ENCODE results near the gene WASL. TPM values are rescaled to one million over a fixed set of nuclear protein-coding genes. Genes with fewer than 3 reads are reported as not detected.

The WASL gene
- polyA plus RNA-seq, 4 donors, result 75.9 to 105 (median 95.7) TPM

DNA sequence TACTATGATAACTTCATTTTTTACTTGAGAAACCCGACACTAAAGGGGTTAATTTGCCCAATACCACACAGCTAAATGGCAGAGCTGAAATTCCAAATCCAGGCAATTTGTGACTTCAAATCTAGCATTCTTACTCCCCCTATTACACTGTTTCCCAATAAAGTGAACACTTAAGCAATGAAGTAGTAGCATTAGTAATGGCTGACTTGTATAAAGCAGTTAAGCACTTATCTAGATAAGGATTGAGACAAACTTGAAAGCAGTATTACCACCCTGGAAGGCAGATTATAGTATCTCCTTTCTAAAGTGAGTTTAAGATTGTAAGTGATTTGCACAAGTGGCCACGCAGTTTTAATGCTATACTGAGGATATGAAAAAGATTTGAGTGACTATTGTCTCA, 39.3 kb downstream of the WASL start:
- DNase-seq (ENCODE audit: low read depth in 4 of 4, low spot score in 3 of 4), result no peak

DNA sequence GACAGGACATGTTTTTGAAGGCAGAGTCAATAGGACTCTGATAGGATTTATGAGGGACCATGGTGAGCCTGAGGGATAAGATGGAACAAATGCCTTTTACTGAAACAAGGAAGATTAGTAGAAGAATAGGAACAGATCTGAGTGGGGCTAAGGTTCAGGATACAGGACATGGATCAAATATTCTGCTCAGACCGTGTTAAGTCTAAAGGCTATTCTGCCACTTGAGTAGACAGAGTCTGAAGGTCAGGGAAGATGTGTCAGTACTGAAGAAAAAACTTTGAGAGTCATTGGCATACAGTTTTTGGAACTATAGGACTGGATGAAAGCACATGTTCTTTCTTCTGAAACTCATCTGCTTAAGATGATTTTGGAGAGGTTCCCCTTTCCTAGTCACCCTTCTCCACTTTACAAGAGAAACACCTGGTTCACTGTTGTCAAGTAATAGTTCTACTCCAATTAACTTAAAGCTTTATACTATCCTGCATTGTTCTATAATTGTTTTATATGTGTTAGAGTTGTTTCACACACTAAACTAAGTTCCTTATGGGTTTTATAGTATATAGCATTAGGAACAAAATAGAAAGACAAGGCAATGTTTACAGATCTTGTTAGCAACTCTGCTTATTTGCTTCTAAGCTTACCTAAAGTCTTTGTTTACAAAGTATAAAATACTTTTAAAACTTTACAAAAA, 43.4 kb downstream of the WASL start:
- DNase-seq (ENCODE audit: low read depth in 4 of 4, low spot score in 3 of 4), result no peak

DNA sequence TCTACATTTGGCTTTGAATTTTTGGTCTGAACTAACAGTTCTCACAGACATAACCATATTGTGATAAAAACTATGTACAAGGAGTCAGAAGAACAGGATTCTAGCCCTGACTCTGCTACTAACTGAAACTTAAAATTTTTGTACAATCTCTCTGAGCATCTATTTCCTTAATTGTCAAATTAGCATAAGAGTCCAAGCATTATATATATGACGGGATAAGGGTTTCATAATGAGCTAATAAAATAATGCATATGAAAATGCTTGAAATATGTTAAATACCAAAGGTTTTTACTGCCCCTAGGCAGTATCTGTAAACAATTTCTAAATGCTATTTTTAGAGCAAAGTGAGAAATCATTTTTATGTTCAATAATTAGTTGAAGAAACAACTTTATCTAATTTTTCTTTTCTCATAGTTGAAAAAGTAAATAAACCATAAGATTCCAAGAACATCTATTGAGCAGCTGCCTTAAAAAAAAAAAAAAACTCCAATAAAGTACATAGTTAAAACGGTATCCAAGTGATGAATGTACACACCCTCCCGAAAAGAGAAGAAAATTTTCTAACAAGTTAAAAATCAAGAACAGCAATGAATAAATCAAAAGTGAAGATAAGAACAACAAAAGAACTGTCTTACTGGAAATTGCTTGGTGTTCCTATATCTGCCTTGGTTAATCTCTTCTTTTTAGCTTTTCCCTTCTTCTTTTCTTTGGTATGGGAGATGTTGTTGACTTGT, 52.7 kb downstream of the WASL start:
- no peak for DNase-seq (ENCODE audit: low read depth in 4 of 4, low spot score in 3 of 4)

DNA sequence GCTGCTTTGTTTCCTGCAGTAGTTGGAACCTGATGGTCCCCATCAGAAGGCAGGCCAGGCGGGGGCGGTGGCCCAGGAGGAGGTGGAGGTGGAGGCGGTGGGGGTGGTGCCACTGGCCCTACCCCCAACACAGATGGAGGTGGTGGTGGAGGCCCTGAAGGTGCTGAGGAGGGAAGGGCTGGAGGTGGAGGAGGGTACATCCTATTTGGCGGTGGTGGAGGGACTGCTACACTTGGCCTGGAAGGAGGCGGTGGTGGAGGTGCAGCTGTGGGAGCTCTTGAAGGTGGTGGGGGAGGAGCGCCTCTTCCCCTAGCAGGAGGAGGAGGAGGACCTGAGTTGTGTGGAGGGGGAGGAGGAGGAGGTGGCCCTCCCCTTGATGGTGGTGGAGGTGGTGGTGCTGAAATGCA, 56.3 kb downstream of the WASL start:
- DNase-seq (ENCODE audit: low read depth in 4 of 4, low spot score in 3 of 4), result no peak

DNA sequence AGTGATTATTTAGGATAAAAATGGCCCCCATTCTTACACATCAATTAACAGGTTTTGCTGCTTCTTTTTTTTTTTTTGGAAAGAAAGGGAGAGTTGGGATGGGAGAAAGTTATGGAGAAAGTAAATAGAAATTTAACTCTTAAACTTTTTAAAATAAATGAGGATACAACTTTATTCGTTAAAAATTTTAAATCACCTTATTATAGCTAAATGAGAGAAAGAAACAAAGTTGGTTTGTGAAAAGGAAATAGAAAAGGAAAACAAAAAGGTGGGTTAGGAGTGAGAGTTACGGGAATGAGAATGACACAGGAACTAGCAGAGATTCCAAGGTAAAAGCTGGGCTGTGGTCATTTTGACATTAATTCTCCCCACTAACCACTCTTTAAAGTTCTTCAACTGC, 58.3 kb downstream of the WASL start:
- DNase-seq (ENCODE audit: low read depth in 4 of 4, low spot score in 3 of 4), result no peak

DNA sequence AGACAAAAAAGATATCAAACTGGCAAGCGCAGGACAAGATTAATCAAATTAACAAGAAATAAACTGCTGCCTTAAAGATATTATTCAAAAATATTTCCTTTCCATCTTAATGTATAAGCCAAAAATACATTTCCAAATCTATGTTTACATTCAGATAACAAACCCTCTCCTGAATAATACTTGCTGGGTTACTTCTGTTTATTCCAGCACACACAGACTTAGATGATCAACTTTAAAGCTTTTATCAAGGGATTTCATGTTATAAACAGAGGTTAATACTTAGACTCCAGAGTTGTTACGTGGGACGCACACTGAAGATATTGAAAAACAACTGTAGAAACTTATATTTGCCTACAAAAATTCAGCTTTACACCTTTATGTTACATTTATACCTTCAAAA, 59.6 kb downstream of the WASL start:
- no peak for DNase-seq (ENCODE audit: low read depth in 4 of 4, low spot score in 3 of 4)

DNA sequence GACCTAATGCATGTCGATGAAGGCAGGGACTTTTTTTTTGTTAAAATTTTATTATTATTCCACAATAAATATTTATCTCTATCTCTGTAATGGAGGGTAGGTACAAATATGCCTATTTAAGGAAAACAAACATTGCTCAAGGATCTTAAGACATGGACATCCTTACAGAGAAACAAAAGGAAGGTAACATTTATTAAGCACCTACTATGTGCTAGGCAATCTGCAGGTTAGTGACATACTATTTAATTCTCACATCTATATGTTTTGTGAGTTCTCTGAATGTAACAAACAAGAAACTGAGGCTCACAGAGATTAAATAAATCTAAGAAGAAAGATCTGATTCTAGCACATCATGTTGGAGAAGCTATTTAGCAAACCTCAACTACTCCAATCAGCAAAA, 61.1 kb downstream of the WASL start:
- DNase-seq (ENCODE audit: low read depth in 4 of 4, low spot score in 3 of 4), result no peak

DNA sequence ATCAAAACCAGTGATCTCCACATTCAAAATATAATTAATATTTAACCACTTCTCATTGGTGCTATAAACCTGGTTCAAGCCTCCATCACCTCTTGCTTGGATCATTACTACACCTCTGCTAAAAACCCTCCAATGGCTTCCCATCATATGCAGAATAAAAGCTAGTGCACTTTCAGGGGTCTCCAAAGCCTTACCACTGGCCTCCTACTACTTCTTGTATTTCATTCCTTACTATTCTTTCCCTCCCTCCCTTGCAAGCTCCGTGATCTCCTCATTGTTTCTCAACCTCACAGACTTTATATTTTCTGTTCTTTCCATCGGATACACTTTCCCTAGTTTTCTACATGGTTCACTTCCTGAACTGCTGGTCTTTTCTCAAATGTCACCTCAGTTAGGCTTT, 61.6 kb downstream of the WASL start:
- DNase-seq (ENCODE audit: low read depth in 4 of 4, low spot score in 3 of 4), result no peak

DNA sequence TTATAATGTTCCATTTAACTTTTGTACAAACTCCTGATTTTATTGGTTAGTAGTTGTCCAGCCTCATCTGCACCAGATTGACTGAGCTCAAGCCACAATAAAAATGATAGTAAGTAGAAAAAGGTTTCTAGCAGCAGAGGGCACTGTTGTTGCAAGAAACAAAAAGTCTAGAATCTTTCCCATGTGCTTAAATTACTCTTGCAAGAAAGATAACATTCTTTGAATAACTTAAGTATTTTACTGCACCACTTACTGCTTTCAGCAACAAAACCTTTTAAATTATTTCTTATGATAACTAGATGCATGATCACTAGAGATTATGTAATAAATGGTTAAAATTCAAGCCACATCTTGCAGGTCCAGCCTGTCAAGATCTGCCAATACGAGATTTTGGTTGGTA, 66.1 kb downstream of the WASL start:
- DNase-seq (ENCODE audit: low read depth in 4 of 4, low spot score in 3 of 4), result peak; percentile 30 to 51 (median 35)

DNA sequence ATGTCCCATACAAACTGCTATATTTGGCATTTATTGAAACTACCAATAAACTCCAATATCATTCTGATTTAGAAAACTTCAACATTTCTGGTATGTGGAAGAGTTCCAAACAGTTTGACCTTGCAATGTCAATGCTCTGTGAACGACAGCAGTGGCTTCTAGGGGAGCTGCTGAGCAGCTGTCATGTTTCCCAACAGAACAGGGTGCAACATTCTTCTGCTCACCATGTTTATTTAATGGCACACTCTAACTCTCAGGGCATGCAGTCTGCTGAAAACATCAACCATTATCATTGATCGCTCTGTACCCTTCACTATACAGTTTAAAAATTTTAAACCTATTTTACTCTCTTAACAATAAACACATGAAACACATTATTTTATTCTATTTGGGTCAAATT, 67.2 kb downstream of the WASL start:
- DNase-seq (ENCODE audit: low read depth in 4 of 4, low spot score in 3 of 4), result no peak

DNA sequence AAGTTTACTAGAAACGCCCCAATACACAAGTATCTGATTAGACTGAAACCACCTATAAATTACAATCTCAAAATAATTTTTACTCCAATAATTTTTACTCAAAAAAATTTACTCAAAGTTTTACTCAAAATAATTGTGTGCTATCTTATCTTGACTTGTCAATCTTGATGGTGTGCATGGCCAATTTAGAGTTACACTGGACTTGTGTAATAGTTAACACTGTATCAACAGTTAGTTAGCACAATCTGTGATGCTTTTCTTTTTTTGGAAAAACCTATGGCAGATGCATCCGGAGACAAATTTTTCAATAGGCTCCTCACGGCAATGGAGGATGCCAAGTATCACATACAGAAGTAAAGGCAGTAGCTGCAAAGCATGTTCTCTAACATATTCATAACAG, 68.2 kb downstream of the WASL start:
- no peak for DNase-seq (ENCODE audit: low read depth in 4 of 4, low spot score in 3 of 4)

DNA sequence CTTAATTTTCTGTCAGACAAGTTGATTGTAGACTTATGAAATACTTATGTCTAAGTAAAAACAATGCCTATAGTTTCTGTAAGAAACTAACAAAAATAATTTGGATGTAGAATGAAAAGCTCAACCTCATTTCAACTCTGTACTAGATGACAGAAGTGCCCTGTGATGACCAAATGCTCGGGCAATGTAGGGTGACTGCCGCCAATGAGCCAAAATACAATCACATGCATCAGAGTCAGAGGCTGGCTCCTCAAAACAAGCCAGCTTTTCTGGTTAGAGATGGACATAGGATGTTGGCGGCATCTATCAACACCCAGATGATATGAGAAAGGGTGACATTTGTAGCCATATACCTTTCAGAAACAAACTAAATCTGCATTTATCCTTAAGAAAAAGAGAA, 69.2 kb downstream of the WASL start:
- DNase-seq (ENCODE audit: low read depth in 4 of 4, low spot score in 3 of 4), result no peak

DNA sequence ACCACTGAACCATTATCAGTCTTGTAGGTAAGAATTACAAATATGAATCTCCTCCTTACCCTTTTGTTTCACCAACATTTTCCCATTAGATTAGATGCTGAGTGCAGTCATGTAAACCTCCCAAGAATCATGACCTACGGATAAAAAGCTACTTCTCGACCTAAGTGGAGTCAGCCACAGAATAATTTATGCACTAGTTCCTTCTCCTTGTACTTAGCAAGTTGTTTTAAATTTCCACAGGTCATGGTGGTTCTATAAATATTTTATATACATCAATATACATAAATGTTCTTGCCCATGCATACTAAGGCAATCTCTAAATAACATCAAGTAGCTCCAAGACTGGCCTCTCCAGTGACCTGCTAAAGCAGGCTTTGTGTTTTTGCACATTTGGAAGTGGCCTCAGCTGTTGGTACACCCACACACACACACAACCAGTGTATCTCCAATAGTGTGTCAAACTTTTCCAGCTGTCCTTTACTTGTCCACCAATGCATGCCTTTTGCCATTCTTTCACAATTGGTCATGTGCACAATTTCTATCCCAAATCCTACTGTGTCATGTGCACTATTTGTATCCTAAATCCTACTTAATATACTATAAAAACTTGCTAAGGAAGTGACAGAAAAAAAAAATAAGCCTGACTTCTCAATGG, 71.6 kb downstream of the WASL start:
- no peak for DNase-seq (ENCODE audit: low read depth in 4 of 4, low spot score in 3 of 4)

DNA sequence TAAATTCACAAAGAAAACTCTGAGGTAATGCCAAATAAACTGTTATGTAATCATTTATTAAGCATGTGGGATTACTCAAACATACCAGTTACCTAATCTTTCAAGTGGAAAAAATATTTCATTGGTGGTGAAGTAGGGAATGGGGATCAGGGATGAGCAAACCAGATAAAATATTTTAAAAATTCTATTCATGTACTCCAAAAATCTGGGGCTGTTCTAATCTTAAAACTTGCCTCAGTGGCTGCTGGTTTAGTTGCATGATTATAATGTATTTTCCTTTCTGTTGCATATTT, 73.7 kb downstream of the WASL start:
- DNase-seq (ENCODE audit: low read depth in 4 of 4, low spot score in 3 of 4), result no peak

DNA sequence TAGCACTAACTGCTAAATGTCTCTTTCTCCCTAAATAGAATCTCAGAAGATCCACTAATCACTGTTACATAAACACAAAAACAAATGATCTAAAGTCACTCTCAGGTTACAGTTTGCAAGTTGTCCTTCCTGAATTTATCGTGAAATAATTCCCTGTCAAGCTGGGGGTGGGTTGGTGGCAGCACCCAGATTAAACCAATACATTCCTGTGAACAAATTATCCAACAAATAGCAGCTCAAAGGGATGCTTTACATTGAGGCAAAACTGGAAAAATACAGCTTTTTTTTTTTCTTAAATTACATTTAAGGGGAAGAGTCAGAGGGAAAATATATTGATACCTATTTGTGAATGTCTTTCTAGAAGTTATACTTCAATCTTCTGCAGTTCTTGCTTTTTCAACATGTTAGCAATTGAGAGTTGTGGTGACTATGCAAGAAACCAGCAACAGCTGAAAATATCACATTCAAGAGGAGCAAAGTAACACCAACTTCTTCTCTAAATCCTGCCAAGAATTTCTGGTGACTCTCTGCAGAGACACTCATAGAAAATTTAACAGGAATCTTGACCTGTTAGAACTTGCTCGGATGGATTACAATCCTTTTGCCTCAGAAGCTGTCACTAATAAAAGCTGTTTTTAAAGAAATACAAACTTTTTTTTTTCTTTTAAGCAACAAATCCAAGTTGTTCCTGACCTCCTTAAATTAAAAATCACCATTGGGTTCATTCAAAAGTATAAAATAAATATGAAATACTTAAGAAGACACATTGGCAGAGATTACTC, 74.2 kb downstream of the WASL start:
- no peak for DNase-seq (ENCODE audit: low read depth in 4 of 4, low spot score in 3 of 4)

DNA sequence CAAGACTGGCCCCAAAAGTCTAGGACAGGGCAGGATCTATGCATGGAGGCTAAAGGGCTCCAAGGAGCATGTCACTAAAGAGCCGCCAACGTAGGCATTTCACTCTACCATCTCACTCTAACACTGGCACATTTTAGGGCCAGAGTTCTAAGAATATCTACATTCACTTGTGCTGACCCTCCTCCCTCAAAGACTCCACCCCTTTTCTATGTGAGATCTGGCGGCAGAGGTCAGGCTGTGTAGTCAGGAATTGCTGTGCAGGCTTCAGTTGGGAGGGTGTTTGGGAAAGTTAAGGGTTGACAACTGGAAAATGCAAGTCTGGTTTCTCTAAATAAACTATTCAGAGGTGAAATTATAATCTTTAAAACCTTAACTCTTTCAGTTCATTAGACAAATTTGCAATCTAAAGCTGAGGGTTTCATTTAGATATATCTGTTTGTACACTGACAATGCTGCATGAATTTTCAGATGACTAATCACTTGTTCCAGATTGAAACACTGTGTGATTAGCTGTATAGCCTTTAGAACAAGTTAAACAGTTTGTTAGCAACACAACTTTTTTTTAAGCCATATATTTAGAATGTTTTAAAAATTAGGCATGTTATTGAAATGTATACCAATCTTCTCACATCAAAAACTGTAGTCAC, 74.9 kb downstream of the WASL start:
- no peak for DNase-seq (ENCODE audit: low read depth in 4 of 4, low spot score in 3 of 4)

DNA sequence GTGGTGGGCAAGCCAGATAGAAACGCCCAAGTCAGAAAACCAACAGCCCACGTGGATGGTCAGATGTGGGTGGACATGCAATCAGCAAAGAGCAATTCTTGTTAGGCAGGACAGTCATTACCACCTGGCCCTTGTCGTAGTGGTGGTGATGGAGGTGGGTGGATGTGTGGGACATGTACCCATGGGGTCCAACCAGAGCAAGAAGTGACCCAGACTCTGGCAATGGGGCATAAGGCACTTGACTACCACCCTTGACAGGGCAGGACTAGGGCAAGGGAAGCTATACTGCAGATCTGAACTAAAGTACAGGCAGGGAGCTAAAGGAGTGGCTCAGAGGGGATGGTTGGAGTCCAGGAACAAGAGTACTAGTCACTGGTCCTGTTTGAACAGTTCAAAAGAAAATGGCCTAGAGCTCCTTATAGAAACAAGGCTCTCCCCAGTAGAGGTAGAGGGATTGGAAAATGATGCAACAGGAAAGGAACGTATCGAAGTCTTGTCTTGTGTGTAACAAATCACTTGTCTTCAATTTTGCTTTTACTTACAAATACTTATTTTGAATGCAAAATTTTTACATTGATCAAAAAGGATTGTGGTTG, 75.6 kb downstream of the WASL start:
- no peak for DNase-seq (ENCODE audit: low read depth in 4 of 4, low spot score in 3 of 4)

DNA sequence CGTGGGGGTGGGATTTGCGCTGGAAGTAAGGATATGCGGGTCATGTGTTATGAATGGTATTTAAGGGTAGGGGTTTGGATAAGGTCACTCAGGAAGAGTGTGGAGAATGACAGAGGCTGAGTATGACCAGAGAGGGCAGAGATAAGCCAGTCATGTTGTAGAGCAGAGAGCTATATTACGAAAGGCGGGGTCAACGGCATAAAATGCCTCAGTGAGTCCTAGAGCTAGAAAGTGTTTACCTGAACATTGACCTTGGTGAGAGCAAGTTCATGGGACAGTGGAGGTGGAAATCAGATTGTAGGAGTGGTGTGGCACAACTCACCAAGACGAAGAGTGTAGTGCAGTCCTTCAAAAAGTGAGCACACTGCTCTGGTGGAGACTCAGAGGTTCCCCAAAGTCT, 79.3 kb downstream of the WASL start:
- DNase-seq (ENCODE audit: low read depth in 4 of 4, low spot score in 3 of 4), result no peak

DNA sequence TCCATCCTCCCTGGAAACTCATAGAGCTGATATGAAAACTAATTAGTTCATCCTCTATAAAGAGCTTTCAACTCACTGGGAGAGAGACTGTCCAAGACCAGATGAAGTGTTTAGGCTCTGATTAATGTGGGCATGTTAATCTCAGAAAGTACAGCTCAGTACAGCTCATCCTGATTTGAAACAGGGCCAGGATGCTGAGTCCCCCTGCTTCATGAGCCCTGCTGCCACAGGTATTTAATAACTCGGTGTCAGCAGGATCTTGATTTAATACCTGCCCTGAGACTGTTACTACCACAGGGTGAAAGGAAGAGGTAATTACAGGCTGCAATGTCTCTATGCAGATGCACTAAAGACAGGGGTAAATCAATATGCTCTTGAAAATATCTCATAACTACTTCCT, 82.3 kb downstream of the WASL start:
- no peak for DNase-seq (ENCODE audit: low read depth in 4 of 4, low spot score in 3 of 4)

DNA sequence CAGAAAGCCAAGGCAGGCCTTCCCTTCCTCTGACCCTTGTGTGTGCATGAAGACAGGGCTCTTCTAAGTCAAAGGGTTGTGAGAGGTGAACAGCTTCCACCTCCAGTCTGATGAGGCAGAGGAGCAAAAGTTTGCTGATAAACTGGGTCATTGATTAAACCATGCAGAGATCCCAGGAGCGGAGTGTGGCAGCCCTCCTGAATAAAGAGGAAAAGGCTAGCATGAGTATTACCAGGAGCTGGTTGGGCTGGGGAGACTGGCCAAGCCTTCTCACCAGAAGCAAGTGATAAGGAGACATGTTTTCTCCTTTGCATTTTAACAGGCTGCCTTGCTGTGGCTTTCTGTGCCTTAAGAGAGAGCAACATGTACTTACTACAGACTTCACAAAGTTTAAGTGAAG, 82.9 kb downstream of the WASL start:
- no peak for DNase-seq (ENCODE audit: low read depth in 4 of 4, low spot score in 3 of 4)

DNA sequence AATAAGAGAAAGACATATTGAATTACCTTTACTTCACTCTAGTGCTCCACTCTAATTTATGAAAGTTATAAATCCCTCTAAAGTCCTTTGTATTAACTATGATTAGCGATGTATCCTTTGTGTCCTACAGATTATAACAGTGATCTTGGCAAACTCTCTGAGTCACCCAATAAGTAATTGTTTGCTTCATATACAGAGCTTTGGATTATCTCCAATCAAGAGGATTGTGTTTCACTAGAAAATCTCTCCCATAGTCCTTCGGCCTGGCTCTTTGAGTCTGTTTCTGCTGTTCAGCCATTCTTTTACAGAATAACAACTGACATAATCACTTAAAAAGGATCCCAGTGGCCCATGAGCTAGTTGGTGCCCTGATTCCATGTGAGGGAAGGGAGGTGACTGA, 83.6 kb downstream of the WASL start:
- no peak for DNase-seq (ENCODE audit: low read depth in 4 of 4, low spot score in 3 of 4)
